Gastrocnemius medialis (tissue), 4 donors: Measurements from ENCODE around the gene PSMD10.

Source experiments
- CTCF ChIP-seq, 5 experiments: fragments of 450-650 bp in 3 of 5; fragments of 200-600 bp in 2 of 5; sonication (generic) in 2 of 5; IDR thresholded peaks in 4 of 5; conservative IDR thresholded peaks in 1 of 5; 1 replicate in 4 of 5; 2 replicates in 1 of 5; pipeline ENCODE4 v1.5.1; 2016 to 2019; ENCODE audit warnings: antibody characterized with exemption in 5 of 5, mild to moderate bottlenecking in 3 of 5, moderate library complexity in 3 of 5
- POLR2A ChIP-seq, 2 donors: fragments of 450-650 bp; IDR thresholded peaks; one replicate each; pipeline ENCODE4 v1.6.1; 2017; ENCODE audit warnings: antibody characterized with exemption in 2 of 2, mild to moderate bottlenecking in 2 of 2, moderate library complexity in 2 of 2

DNA sequence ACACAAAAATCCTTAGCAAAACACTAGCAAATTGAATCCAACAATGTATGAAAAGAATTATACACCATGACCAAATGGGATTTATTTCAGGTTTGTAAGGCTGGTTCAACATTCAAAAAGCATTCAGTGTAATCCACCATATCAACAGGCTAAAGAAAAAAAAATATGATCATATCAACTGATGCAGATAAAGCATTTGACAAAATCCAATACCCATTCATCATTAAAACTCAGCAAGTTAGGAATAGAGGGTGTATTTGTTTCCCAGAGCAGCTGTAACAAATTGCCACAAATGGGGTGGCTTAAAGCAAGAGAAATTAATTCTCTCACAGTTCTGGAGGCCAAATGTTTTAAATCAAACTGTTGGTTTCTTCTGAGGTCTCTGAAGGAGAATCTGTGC is 35.8 kb downstream of the PSMD10 start:
- TF ChIP-seq CTCF (IDR thresholded peaks at IDR 0.05 in 4 of 5, conservative IDR thresholded peaks at IDR 0.05 in 1 of 5) (no peak), POLR2A (IDR thresholded peaks at IDR 0.05) (no peak)
